ENCODE data around the gene TENT5C. TPM values are rescaled to one million over a fixed set of nuclear protein-coding genes. Genes with fewer than 3 reads are reported as not detected.

TENT5C gene
- total RNA-seq = 9.0 and 10.9 TPM in 2 replicates

DNA sequence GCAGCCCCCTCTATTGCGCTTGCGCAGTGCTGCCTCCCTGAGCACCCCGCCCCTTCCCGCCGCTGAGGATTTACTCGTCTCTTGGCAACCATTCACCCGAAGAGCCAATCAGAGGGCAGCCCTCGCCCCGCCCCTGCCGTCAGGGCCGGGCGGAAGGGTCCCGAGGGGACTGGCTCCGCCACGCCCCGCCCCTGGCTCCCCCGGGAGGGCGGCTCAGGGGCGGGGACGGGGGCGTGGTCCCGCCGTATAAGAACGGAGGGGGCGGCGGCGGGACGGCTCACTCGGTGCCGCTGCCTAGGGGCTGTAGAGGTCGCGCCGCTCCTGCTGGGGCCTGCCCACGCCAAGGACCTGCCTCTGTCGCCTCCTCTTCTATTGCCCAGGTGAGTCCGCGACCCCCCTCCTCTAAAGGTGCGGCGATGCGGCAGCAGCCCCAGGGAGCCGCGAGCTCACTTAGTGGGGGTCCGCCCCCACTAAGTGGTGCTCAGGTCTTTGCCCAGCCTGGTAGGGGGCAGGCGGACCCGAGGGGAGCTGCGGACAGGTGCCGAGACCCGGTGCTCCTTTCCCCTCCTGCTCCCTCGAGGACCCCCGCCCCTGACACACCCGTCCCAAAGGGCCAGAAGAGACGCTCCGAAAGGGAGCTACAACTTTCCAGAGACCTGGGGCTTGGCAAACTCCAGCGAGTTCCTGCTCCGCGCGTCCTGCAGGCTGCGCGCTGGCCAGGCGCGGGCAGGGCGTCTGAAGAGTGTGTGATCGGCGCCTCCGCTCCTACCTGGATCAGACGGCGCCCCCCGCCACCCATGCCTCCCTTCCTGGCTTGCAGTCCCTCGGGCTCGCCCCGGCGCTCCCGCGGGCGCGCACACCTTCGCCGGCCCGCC lies at the start of gene TENT5C:
TSS of gene TENT5C (plus strand) at position 275 of the 875 bp plus-strand sequence. CDS start 16,821 bp downstream, outside the sequence.

Other genes starting within 250 kb of the TENT5C start
- gene MAN1A2, start 238.6 kb upstream of the TENT5C start, total RNA-seq = 53.2 and 55.2 TPM in 2 replicates

Data from smooth muscle cell of bladder (primary cell).